Gastrocnemius medialis (tissue), 4 donors: ENCODE results near the gene MAGOH.

Experiments used
- POLR2A ChIP-seq, 2 donors: fragments of 450-650 bp; IDR thresholded peaks; one replicate each; pipeline ENCODE4 v1.6.1; 2017; ENCODE audit warnings: antibody characterized with exemption in 2 of 2, mild to moderate bottlenecking in 2 of 2, moderate library complexity in 2 of 2
- TF ChIP-seq, protein P1 (sequence below), 5 experiments: fragments of 450-650 bp in 3 of 5; fragments of 200-600 bp in 2 of 5; sonication (generic) in 2 of 5; IDR thresholded peaks in 4 of 5; conservative IDR thresholded peaks in 1 of 5; 1 replicate in 4 of 5; 2 replicates in 1 of 5; pipeline ENCODE4 v1.5.1; 2016 to 2019; ENCODE audit warnings: antibody characterized with exemption in 5 of 5, mild to moderate bottlenecking in 3 of 5, moderate library complexity in 3 of 5

DNA sequence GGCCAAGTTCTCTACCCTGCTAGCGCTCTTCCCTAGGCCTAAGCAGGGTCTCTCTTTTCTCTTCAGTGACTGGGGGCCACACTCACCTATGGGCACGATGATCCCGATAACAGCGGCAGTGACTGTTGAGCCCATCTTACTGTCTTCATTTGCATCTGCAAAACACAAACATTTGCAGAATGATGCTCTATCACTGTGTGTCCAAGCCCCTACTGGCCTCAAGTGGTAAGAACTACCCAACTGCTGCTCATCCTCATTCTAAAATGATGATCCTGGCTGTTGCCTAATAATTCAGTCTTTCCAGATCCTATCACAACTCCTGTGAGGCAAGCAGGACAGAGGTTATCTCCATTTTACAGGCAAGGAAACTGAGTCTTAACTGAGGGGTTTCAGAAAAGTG, 16.7 kb upstream of the MAGOH start:
- TF ChIP-seq, protein P1, sequence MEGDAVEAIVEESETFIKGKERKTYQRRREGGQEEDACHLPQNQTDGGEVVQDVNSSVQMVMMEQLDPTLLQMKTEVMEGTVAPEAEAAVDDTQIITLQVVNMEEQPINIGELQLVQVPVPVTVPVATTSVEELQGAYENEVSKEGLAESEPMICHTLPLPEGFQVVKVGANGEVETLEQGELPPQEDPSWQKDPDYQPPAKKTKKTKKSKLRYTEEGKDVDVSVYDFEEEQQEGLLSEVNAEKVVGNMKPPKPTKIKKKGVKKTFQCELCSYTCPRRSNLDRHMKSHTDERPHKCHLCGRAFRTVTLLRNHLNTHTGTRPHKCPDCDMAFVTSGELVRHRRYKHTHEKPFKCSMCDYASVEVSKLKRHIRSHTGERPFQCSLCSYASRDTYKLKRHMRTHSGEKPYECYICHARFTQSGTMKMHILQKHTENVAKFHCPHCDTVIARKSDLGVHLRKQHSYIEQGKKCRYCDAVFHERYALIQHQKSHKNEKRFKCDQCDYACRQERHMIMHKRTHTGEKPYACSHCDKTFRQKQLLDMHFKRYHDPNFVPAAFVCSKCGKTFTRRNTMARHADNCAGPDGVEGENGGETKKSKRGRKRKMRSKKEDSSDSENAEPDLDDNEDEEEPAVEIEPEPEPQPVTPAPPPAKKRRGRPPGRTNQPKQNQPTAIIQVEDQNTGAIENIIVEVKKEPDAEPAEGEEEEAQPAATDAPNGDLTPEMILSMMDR (IDR thresholded peaks at IDR 0.05 in 4 of 5, conservative IDR thresholded peaks at IDR 0.05 in 1 of 5): no peak
- no peak for TF ChIP-seq POLR2A (IDR thresholded peaks at IDR 0.05)
